Gastrocnemius medialis (tissue), 4 donors: ENCODE results near the gene CRPPA.
"Not testable (repeated sequence)": the region's sequence is repeated elsewhere in the genome, so short reads cannot be mapped to it uniquely, and the experiment has no call there.

Experiments
- POLR2A ChIP-seq, 2 donors: fragments of 450-650 bp; IDR thresholded peaks; one replicate each; pipeline ENCODE4 v1.6.1; 2017; ENCODE audit warnings: antibody characterized with exemption in 2 of 2, mild to moderate bottlenecking in 2 of 2, moderate library complexity in 2 of 2
- TF ChIP-seq, protein P1 (sequence below), 5 experiments: fragments of 450-650 bp in 3 of 5; fragments of 200-600 bp in 2 of 5; sonication (generic) in 2 of 5; IDR thresholded peaks in 4 of 5; conservative IDR thresholded peaks in 1 of 5; 1 replicate in 4 of 5; 2 replicates in 1 of 5; pipeline ENCODE4 v1.5.1; 2016 to 2019; ENCODE audit warnings: antibody characterized with exemption in 5 of 5, mild to moderate bottlenecking in 3 of 5, moderate library complexity in 3 of 5

DNA sequence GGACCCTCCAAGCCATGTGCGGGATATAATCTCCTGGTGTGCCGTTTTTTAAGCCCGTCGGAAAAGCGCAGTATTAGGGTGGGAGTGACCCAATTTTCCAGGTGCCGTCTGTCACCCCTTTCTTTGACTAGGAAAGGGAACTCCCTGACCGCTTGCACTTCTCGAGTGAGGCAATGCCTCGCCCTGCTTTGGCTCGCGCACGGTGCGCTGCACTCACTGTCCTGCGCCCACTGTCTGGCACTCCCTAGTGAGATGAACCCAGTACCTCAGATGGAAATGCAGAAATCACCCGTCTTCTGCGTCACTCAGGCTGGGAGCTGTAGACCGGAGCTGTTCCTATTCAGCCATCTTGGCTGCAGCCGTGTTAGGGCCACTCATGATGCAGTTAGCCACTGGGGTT is 37.6 kb downstream of the CRPPA start:
- TF ChIP-seq, protein P1, sequence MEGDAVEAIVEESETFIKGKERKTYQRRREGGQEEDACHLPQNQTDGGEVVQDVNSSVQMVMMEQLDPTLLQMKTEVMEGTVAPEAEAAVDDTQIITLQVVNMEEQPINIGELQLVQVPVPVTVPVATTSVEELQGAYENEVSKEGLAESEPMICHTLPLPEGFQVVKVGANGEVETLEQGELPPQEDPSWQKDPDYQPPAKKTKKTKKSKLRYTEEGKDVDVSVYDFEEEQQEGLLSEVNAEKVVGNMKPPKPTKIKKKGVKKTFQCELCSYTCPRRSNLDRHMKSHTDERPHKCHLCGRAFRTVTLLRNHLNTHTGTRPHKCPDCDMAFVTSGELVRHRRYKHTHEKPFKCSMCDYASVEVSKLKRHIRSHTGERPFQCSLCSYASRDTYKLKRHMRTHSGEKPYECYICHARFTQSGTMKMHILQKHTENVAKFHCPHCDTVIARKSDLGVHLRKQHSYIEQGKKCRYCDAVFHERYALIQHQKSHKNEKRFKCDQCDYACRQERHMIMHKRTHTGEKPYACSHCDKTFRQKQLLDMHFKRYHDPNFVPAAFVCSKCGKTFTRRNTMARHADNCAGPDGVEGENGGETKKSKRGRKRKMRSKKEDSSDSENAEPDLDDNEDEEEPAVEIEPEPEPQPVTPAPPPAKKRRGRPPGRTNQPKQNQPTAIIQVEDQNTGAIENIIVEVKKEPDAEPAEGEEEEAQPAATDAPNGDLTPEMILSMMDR (IDR thresholded peaks at IDR 0.05 in 4 of 5, conservative IDR thresholded peaks at IDR 0.05 in 1 of 5) = not testable (repeated sequence)
- TF ChIP-seq POLR2A (IDR thresholded peaks at IDR 0.05) = not testable (repeated sequence)
